Uterus (tissue), 4 donors: ENCODE measurements around the gene DNM3. TPM values are rescaled to one million over a fixed set of nuclear protein-coding genes. Genes with fewer than 3 reads are reported as not detected.

Source experiments
- DNase-seq, 2 donors: peaks; one replicate each; pipeline ENCODE4 v3.0.0-alpha.2; 2019 to 2020
- H3K27ac ChIP-seq, 2 donors: fragments of 200-600 bp; sonication (generic); 1 replicate in 1 of 2; 2 replicates in 1 of 2; pipeline ENCODE4 v1.5.1; 2016 to 2018
- H3K27me3 ChIP-seq, 2 donors: fragments of 200-600 bp; sonication (generic); one replicate each; pipeline ENCODE4 v1.5.1; 2018 to 2019; ENCODE audit warnings: control low read depth in 1 of 2
- H3K36me3 ChIP-seq, 2 donors: fragments of 200-600 bp; sonication (generic); one replicate each; pipeline ENCODE4 v1.5.1; 2019; ENCODE audit warnings: control low read depth in 1 of 2
- H3K4me1 ChIP-seq, 2 donors: fragments of 200-600 bp; sonication (generic); one replicate each; pipeline ENCODE4 v1.5.1; 2018 to 2019; ENCODE audit warnings: control low read depth in 1 of 2
- H3K4me3 ChIP-seq, 2 donors: fragments of 200-600 bp; sonication (generic); 1 replicate in 1 of 2; 2 replicates in 1 of 2; pipeline ENCODE4 v1.5.1; 2018 to 2019; ENCODE audit warnings: mild to moderate bottlenecking in 1 of 2
- H3K9me3 ChIP-seq, 2 donors: fragments of 200-600 bp; sonication (generic); one replicate each; pipeline ENCODE4 v1.5.1; 2019; ENCODE audit warnings: control low read depth in 1 of 2
- CTCF ChIP-seq, 4 experiments: fragments of 200-600 bp in 2 of 4; fragments of 450-650 bp in 2 of 4; sonication (generic) in 2 of 4; IDR thresholded peaks; one replicate each; pipeline ENCODE4 v1.5.1; 2016 to 2019; ENCODE audit warnings: antibody characterized with exemption in 4 of 4, mild to moderate bottlenecking in 2 of 4, moderate library complexity in 1 of 4
- POLR2A ChIP-seq, 2 donors: fragments of 450-650 bp; IDR thresholded peaks; one replicate each; pipeline ENCODE4 v1.6.1; 2016; ENCODE audit warnings: antibody characterized with exemption in 2 of 2, mild to moderate bottlenecking in 1 of 2, moderate library complexity in 1 of 2
- intact Hi-C: fragments of 100-400 bp; cut with DNase I; formaldehyde crosslinking; loops from one replicate; pipeline ENCODE4 v1.15.1; 2023; ENCODE audit warnings: low total_unique reads
- total RNA-seq, 4 donors: library from RNA; depleted of rRNA in 3 of 4; stranded (reverse); fragments of >200 nt in 3 of 4; gene quantifications; one replicate each; pipeline versions ENCODE4 v1.1.0 to v1.2.4, GENCODE V29; 2014 to 2023
- donor health status: DM: yes; HTN: yes; CAD: no.

DNM3 gene
- total RNA-seq, 4 donors from 2014 or later: 4.7 to 49.2 (median 14.6) TPM

GRCh38 chr1:172382990-172383389, 541.7 kb downstream of the DNM3 start:
- no peak for TF ChIP-seq POLR2A (IDR thresholded peaks at IDR 0.05)
- no peak for TF ChIP-seq CTCF (IDR thresholded peaks at IDR 0.05)
- Histone ChIP-seq H3K27ac (peak overlapping the region; percentile 61), H3K9me3 (no peaks in the 10 kb centered on the region), H3K27me3 (no peaks in the 10 kb centered on the region), H3K4me3 (no peak overlapping the region), H3K4me1 (peaks cover 0 to 5% of the 10 kb centered on the region in 2 donors), H3K36me3 (no peaks in the 10 kb centered on the region)
- DNase-seq: no peak
- intact Hi-C loops: no loop called here

- H3K4me1 ChIP-seq: peaks cover 0 to 5% of the 10 kb centered on the region in 2 donors
- peak overlapping the region; percentile 61 for H3K27ac ChIP-seq
- DNase-seq: no peak
- H3K27me3 ChIP-seq: no peaks in the 10 kb centered on the region
- no peak for TF ChIP-seq CTCF (IDR thresholded peaks at IDR 0.05)
- no peak for TF ChIP-seq POLR2A (IDR thresholded peaks at IDR 0.05)
- H3K36me3 ChIP-seq: no peaks in the 10 kb centered on the region
- H3K4me3 ChIP-seq: no peak overlapping the region
- no peaks in the 10 kb centered on the region for H3K9me3 ChIP-seq
- intact Hi-C loops: no loop called here
These were observed 542.2 kb downstream of the DNM3 start for GRCh38 chr1:172383536-172383935.

- no peak overlapping the region for H3K27ac ChIP-seq
- H3K36me3 ChIP-seq: no peaks in the 10 kb centered on the region
- no peak overlapping the region for H3K4me3 ChIP-seq
- H3K4me1 ChIP-seq: peaks cover 0 to 5% of the 10 kb centered on the region in 2 donors
- no peak for DNase-seq
- no peak for TF ChIP-seq POLR2A (IDR thresholded peaks at IDR 0.05)
- TF ChIP-seq CTCF (IDR thresholded peaks at IDR 0.05): no peak
- intact Hi-C loops: no loop called here
- no peaks in the 10 kb centered on the region for H3K27me3 ChIP-seq
- no peaks in the 10 kb centered on the region for H3K9me3 ChIP-seq
These were observed 543.4 kb downstream of the DNM3 start for GRCh38 chr1:172384656-172385055.

GRCh38 chr1:172386046-172386445, 544.7 kb downstream of the DNM3 start:
- intact Hi-C loops: no loop called here
- H3K27ac ChIP-seq: no peak overlapping the region
- H3K4me1 ChIP-seq: peaks cover 0 to 5% of the 10 kb centered on the region in 2 donors
- no peaks in the 10 kb centered on the region for H3K9me3 ChIP-seq
- DNase-seq: no peak
- no peaks in the 10 kb centered on the region for H3K36me3 ChIP-seq
- no peaks in the 10 kb centered on the region for H3K27me3 ChIP-seq
- H3K4me3 ChIP-seq: no peak overlapping the region
- TF ChIP-seq POLR2A (IDR thresholded peaks at IDR 0.05) (no peak), CTCF (IDR thresholded peaks at IDR 0.05) (no peak)

GRCh38 chr1:172388490-172388889, 547.2 kb downstream of the DNM3 start:
- Histone ChIP-seq H3K27me3 (no peaks in the 10 kb centered on the region), H3K9me3 (no peaks in the 10 kb centered on the region), H3K36me3 (no peaks in the 10 kb centered on the region), H3K4me3 (no peak overlapping the region), H3K27ac (no peak overlapping the region), H3K4me1 (peaks cover 0 to 5% of the 10 kb centered on the region in 2 donors)
- TF ChIP-seq CTCF (IDR thresholded peaks at IDR 0.05) (no peak), POLR2A (IDR thresholded peaks at IDR 0.05) (no peak)
- DNase-seq: no peak
- intact Hi-C loops: no loop called here
